HCT116 (cell line): ENCODE measurements around the gene DYNLRB1.

Experiments
- EGR1 ChIP-seq: IDR thresholded peaks from 2 replicates; pipeline ENCODE4 v1.6.1; 2012; ENCODE audit warnings: low read depth
- ELF1 ChIP-seq: IDR thresholded peaks from 2 replicates; pipeline ENCODE4 v1.6.1; 2012; ENCODE audit warnings: low read depth, borderline replicate concordance
- EZH2 ChIP-seq: fragments of 200-600 bp; sonication (generic); IDR thresholded peaks from 2 replicates; pipeline ENCODE4 v1.6.1; 2017; ENCODE audit warnings: antibody characterized with exemption, mixed run types
- FOSL1 ChIP-seq: IDR thresholded peaks from 2 replicates; pipeline ENCODE4 v1.6.1; 2012; ENCODE audit warnings: low read depth
- POLR2A ChIP-seq: IDR thresholded peaks from 2 replicates; pipeline ENCODE4 v1.7.0; 2011; ENCODE audit warnings: borderline replicate concordance; ENCODE audit not compliant: insufficient read depth, insufficient read length; ENCODE audit errors: extremely low read depth
- POLR2AphosphoS5 ChIP-seq: IDR thresholded peaks from 2 replicates; pipeline ENCODE4 v1.6.1; 2011; ENCODE audit warnings: mild to moderate bottlenecking, low read depth, low read length, moderate library complexity
- SIN3A ChIP-seq: IDR thresholded peaks from 2 replicates; pipeline ENCODE4 v1.6.1; 2012; ENCODE audit warnings: low read depth
- SP1 ChIP-seq: IDR thresholded peaks from 2 replicates; pipeline ENCODE4 v1.6.1; 2012; ENCODE audit warnings: low read depth
- SRF ChIP-seq: IDR thresholded peaks from 2 replicates; pipeline ENCODE4 v1.6.1; 2012; ENCODE audit warnings: low read depth
- YY1 ChIP-seq: IDR thresholded peaks from 2 replicates; pipeline ENCODE4 v1.6.1; 2011; ENCODE audit warnings: low read length, low read depth, moderate library complexity, mild to moderate bottlenecking; ENCODE audit not compliant: insufficient replicate concordance; ENCODE audit errors: extremely low read depth
- ZFX ChIP-seq: fragments of 450-650 bp; IDR thresholded peaks from 2 replicates; pipeline ENCODE4 v1.6.1; 2017
- TF ChIP-seq, protein P1 (sequence below), 3 experiments: fragments of 200-600 bp in 1 of 3; sonication (generic) in 1 of 3; IDR thresholded peaks in 2 of 3; conservative IDR thresholded peaks in 1 of 3; 2 replicates each; pipeline ENCODE4 v1.5.1; 2012 to 2017; ENCODE audit warnings: low read depth in 2 of 3, low read length in 2 of 3, antibody characterized with exemption in 1 of 3, borderline replicate concordance in 1 of 3, control low read depth in 1 of 3, mild to moderate bottlenecking in 1 of 3, mixed read lengths in 1 of 3, mixed run types in 1 of 3, moderate library complexity in 1 of 3; ENCODE audit not compliant: insufficient read depth in 1 of 3
- TF ChIP-seq, protein P2 (sequence below): IDR thresholded peaks from 2 replicates; pipeline ENCODE4 v1.6.1; 2012

DNA sequence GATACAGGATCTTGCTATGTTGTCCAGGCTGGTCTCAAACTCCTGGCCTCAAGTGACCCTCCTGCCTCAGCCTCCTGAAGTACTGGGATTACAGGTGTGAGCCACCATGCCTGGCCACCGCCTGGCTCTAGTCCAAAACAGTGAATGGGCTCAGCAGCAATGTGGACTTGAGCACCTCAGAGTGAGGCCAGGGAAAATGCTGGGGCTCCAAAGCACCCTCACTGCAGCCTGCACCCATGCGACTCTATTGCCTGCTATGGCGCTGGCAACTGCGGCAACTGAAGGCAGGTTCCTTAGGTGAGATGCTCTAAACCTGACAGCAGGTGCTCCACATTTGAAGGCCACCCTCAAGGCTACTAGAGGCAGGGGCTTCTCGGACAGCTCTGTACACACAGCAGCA is 68.8 kb downstream of the DYNLRB1 start:
- TF ChIP-seq SIN3A (no peak), POLR2A (no peak), POLR2AphosphoS5 (no peak), EZH2 (no peak), EGR1 (no peak), ZFX (no peak), FOSL1 (no peak), SRF (no peak), YY1 (no peak), SP1 (no peak), ELF1 (no peak)
- TF ChIP-seq, protein P1, sequence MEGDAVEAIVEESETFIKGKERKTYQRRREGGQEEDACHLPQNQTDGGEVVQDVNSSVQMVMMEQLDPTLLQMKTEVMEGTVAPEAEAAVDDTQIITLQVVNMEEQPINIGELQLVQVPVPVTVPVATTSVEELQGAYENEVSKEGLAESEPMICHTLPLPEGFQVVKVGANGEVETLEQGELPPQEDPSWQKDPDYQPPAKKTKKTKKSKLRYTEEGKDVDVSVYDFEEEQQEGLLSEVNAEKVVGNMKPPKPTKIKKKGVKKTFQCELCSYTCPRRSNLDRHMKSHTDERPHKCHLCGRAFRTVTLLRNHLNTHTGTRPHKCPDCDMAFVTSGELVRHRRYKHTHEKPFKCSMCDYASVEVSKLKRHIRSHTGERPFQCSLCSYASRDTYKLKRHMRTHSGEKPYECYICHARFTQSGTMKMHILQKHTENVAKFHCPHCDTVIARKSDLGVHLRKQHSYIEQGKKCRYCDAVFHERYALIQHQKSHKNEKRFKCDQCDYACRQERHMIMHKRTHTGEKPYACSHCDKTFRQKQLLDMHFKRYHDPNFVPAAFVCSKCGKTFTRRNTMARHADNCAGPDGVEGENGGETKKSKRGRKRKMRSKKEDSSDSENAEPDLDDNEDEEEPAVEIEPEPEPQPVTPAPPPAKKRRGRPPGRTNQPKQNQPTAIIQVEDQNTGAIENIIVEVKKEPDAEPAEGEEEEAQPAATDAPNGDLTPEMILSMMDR (IDR thresholded peaks at IDR 0.05 in 2 of 3, conservative IDR thresholded peaks at IDR 0.05 in 1 of 3; ENCODE audit: borderline replicate concordance in 1 of 3, insufficient read depth in 1 of 3, low read depth in 2 of 3, low read length in 2 of 3) = no peak
- TF ChIP-seq, protein P2, sequence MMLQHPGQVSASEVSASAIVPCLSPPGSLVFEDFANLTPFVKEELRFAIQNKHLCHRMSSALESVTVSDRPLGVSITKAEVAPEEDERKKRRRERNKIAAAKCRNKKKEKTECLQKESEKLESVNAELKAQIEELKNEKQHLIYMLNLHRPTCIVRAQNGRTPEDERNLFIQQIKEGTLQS = no peak
